ENCODE results near the gene CLK3. TPM values are rescaled to one million over a fixed set of nuclear protein-coding genes. Genes with fewer than 3 reads are reported as not detected.

Gene CLK3
- total RNA-seq, 4 donors from 2014 or later = 46.8 to 105 (median 58.0) TPM

DNA sequence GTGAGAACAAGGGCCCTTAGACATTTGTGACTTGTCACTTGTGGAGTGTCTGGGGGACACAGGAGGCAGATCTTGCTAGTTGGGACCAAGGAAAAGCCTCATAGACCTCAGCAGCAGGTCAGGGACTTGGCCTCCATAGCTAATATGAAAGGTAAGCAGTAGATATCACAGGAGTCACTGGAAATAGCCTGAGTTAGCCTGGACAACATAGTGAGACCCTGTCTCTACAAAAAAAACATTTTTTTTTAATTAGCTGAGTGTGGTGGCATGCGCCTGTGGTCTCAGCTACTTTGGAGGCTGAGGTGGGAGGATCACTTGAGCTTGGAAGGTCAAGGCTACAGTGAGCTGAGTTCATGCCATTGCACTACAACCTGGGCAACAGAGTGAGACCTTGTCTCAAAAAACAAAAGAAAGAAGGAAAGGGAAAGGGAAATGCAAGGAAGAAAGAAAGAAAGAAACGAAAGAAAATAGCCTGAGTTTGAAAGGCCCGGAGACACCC lies 37.1 kb upstream of the CLK3 start:
- peaks cover 0 to 5% (median 0%) of the 10 kb centered on the region in 3 donors for H3K4me1 ChIP-seq
- no peak for TF ChIP-seq POLR2A (IDR thresholded peaks at IDR 0.05)
- TF ChIP-seq, protein P1, sequence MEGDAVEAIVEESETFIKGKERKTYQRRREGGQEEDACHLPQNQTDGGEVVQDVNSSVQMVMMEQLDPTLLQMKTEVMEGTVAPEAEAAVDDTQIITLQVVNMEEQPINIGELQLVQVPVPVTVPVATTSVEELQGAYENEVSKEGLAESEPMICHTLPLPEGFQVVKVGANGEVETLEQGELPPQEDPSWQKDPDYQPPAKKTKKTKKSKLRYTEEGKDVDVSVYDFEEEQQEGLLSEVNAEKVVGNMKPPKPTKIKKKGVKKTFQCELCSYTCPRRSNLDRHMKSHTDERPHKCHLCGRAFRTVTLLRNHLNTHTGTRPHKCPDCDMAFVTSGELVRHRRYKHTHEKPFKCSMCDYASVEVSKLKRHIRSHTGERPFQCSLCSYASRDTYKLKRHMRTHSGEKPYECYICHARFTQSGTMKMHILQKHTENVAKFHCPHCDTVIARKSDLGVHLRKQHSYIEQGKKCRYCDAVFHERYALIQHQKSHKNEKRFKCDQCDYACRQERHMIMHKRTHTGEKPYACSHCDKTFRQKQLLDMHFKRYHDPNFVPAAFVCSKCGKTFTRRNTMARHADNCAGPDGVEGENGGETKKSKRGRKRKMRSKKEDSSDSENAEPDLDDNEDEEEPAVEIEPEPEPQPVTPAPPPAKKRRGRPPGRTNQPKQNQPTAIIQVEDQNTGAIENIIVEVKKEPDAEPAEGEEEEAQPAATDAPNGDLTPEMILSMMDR (IDR thresholded peaks at IDR 0.05) = no peak
- 89 to 97% methylated on average over 3 of the region's 3 CpGs for WGBS, 2 donors
- no peak overlapping the region for H3K4me3 ChIP-seq
- no peak for DNase-seq
- no peaks in the 10 kb centered on the region for H3K27me3 ChIP-seq
- intact Hi-C loops (cut with DNase I) = no loop called here
- no peak overlapping the region for H3K27ac ChIP-seq
- no peaks in the 10 kb centered on the region for H3K9me3 ChIP-seq
- peaks cover 7 to 74% (median 16%) of the 10 kb centered on the region in 3 donors for H3K36me3 ChIP-seq

DNA sequence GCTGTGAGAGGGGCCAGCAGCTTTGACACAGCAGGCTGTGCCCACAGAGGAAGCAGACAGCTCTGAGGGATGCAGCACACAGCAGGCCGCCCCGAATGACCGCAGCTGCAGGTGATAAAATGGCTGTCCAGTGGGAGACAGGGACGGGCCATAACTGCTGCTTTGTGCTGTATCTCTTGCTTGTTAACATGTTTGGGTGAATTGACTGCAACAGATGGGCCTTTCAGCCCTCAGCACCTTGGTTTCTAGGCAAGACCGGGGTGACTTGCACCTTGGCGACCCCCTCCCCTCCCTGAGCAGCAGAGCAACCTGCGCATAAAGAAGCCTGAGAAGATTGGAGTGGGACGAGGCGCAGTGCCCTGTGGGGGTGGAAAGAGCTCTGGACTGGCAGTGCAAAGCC lies 36.6 kb upstream of the CLK3 start:
- H3K27ac ChIP-seq = no peak overlapping the region
- H3K4me1 ChIP-seq = peaks cover 0 to 5% (median 0%) of the 10 kb centered on the region in 3 donors
- TF ChIP-seq, protein P1 (IDR thresholded peaks at IDR 0.05) = no peak
- H3K4me3 ChIP-seq = no peak overlapping the region
- intact Hi-C loops (cut with DNase I) = no loop called here
- WGBS, 2 donors = 87 to 94% methylated on average over 5 to 6 of the region's 9 CpGs
- no peaks in the 10 kb centered on the region for H3K9me3 ChIP-seq
- no peaks in the 10 kb centered on the region for H3K27me3 ChIP-seq
- peaks cover 7 to 70% (median 13%) of the 10 kb centered on the region in 3 donors for H3K36me3 ChIP-seq
- DNase-seq = no peak

DNA sequence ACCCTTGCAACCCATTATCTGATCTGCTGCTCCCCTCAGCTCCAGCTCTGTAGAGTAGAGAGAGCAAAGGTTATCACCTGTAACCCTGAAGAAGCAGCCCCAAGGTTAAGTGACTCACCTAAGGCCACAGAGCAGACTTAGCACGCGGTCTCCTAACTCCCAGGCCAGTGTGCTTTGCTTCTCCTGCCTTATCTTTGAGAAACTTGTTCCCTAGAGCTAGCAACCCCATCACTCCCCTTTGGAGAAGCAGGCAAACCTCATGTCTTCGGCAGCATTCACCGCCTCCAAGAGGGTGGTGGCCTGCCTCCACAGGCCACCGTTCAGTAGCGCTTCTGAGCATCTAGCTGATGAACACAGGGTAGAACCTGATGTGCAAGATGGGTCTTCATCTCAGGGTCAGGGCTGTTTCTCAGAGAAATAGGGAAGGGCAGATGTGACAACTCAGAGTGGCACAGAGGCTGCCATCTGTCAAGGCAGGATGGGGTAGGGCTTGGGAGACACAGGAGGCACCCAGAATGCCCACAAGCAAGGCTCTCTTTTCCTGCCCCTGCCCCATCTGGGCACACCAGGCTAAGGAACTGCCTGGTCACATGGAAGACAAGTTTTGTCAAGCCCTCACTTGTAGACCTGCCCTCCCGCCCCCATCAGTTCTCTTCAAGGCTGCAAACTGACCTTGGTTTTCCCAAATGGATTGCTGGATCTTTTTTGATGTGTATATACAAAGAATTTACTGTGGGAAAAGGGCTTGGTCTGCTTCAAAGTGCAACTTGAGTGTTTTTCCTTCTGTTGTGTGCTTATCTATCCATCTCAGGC lies 34.9 kb upstream of the CLK3 start:
- TF ChIP-seq POLR2A (IDR thresholded peaks at IDR 0.05) = no peak
- TF ChIP-seq, protein P1 (IDR thresholded peaks at IDR 0.05) = no peak
- H3K36me3 ChIP-seq = peaks cover 5 to 67% (median 7%) of the 10 kb centered on the region in 3 donors
- no peak overlapping the region for H3K4me3 ChIP-seq
- intact Hi-C loops (cut with DNase I) = no loop called here
- 93 to 94% methylated on average over 3 to 6 of the region's 7 CpGs for WGBS, 2 donors
- H3K27me3 ChIP-seq = no peaks in the 10 kb centered on the region
- DNase-seq = no peak
- no peaks in the 10 kb centered on the region for H3K9me3 ChIP-seq
- H3K4me1 ChIP-seq = peaks cover 0 to 5% (median 0%) of the 10 kb centered on the region in 3 donors
- H3K27ac ChIP-seq = no peak overlapping the region

DNA sequence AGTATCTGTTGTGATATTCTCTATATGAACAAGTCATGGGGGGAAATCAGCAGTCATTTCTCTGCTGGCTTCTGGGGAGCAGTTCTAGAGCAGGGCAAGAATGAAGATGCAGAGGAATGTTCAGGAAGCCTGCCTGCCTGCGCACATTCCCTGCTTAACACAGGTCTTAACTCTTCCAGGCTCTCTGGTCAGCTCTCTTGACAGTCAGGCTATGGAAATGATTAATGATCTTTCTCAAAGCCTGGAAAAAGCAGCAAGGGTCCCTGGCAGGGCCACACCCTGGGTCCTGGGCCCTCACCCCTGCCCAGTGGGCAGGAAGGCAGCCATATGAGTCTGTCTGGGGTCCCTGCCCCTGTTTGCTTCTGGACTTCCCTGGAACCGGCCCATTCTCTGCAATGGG lies 31.4 kb upstream of the CLK3 start:
- H3K27me3 ChIP-seq = no peaks in the 10 kb centered on the region
- H3K4me3 ChIP-seq = no peak overlapping the region
- TF ChIP-seq POLR2A (IDR thresholded peaks at IDR 0.05) = no peak
- TF ChIP-seq, protein P1 (IDR thresholded peaks at IDR 0.05) = no peak
- no peaks in the 10 kb centered on the region for H3K9me3 ChIP-seq
- WGBS, 2 donors = 94 to 100% methylated on average over 1 to 2 of the region's 2 CpGs
- H3K36me3 ChIP-seq = peaks cover 0 to 46% (median 0%) of the 10 kb centered on the region in 3 donors
- no peak for DNase-seq
- intact Hi-C loops (cut with DNase I) = no loop called here
- H3K4me1 ChIP-seq = peaks cover 0 to 17% (median 9%) of the 10 kb centered on the region in 3 donors
- H3K27ac ChIP-seq = no peak overlapping the region

DNA sequence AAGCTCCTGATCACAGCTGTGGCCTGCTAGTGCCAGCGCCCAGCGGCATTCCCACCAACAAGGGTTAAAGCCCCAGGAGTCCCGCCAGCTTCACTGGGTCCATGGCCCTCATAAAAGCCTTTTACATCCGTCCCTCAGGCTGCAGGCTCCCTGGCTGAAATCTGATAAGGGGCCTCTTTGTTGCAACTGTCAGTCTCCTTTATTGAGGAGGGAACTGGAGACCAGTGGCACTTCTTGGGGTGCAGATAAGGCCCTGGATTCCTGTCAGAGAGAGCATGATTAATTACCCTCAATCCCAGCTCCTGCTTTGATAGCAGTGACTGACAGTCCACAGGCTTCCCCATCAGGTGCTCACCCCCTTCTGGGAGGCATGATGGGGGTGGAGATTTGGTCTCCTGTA lies 30.9 kb upstream of the CLK3 start:
- TF ChIP-seq, protein P1 (IDR thresholded peaks at IDR 0.05) = no peak
- TF ChIP-seq POLR2A (IDR thresholded peaks at IDR 0.05) = no peak
- no peak overlapping the region for H3K4me3 ChIP-seq
- H3K4me1 ChIP-seq = peaks cover 0 to 20% (median 11%) of the 10 kb centered on the region in 3 donors
- 80 to 88% methylated on average over 2 to 4 of the region's 4 CpGs for WGBS, 2 donors
- peaks cover 0 to 41% (median 0%) of the 10 kb centered on the region in 3 donors for H3K36me3 ChIP-seq
- DNase-seq = no peak
- H3K27ac ChIP-seq = no peak overlapping the region
- intact Hi-C loops (cut with DNase I) = no loop called here
- H3K27me3 ChIP-seq = no peaks in the 10 kb centered on the region
- no peaks in the 10 kb centered on the region for H3K9me3 ChIP-seq

Measured in esophagus squamous epithelium (tissue), 5 donors.